HCT116 (cell line): ENCODE results near the gene SPARC. TPM values are rescaled to one million over a fixed set of nuclear protein-coding genes. Genes with fewer than 3 reads are reported as not detected.

Experiments
- ATAC-seq: fragments of 200-7000 bp; cut with Tn5 transposase; 2 replicates; pipeline ENCODE4 v1.9.1; 2020; ENCODE audit warnings: mild to moderate bottlenecking, moderate library complexity
- BruUV-seq: library from RNA; stranded (reverse); fragments of 400-500 nt; replicated peaks from 2 replicates; lab custom pipeline; 2021; lab: Mats Ljungman, UMichigan
- CTCF ChIA-PET: fragments of 300-600 bp; sonication (Branson Sonifier 250); formaldehyde crosslinking; loops from one replicate; lab custom pipeline; 2021; ENCODE audit warnings: antibody characterized with exemption; lab: Charles Lee
- POLR2A ChIA-PET: fragments of 300-600, 350-600 bp; sonication (Branson Sonifier 250); formaldehyde crosslinking; loops from one replicate; lab custom pipeline; 2021; ENCODE audit warnings: antibody characterized with exemption; lab: Charles Lee
- RAD21 ChIA-PET, 2 experiments: fragments of 300-600 bp; sonication (Branson Sonifier 250); formaldehyde crosslinking; loops; one replicate each; lab custom pipeline; 2023; ENCODE audit warnings: low total read pairs in 2 of 2; ENCODE audit not compliant: uncharacterized antibody in 2 of 2, unreplicated experiment in 2 of 2, low non-redundant PET in 1 of 2; lab: Charles Lee
- DNase-seq: peaks from one replicate; pipeline ENCODE4 v3.0.0-alpha.2; 2010; ENCODE audit warnings: low read depth, low spot score
- H2AFZ ChIP-seq: fragments of 200-600 bp; shearing (Covaris generic), sonication (generic); 2 replicates; pipeline ENCODE4 v1.6.1; 2017; ENCODE audit warnings: low read depth, mixed run types, mixed read lengths, antibody characterized with exemption, low read length; ENCODE audit not compliant: poor library complexity, severe bottlenecking
- H3K27ac ChIP-seq: 2 replicates; pipeline ENCODE4 v1.5.1; 2012; ENCODE audit warnings: low read depth, low read length
- H3K27me3 ChIP-seq: fragments of 200-600 bp; sonication (generic); 2 replicates; pipeline ENCODE4 v1.6.1; 2016; ENCODE audit warnings: mixed run types, low read length, mixed read lengths; ENCODE audit not compliant: insufficient read depth
- H3K36me3 ChIP-seq, 2 experiments: fragments of 200-500 bp in 1 of 2; fragments of 200-600 bp in 1 of 2; sonication (Bioruptor generic) in 1 of 2; sonication (generic) in 1 of 2; 2 replicates each; pipeline versions ENCODE4 v1.5.1 to v1.6.1; 2014 to 2016; ENCODE audit warnings: low read length in 2 of 2, inconsistent platforms in 1 of 2, mixed read lengths in 1 of 2, mixed run types in 1 of 2; ENCODE audit not compliant: insufficient read depth in 2 of 2, control insufficient read depth in 1 of 2
- H3K4me1 ChIP-seq, 2 experiments: fragments of 200-600 bp in 1 of 2; sonication (generic) in 1 of 2; 2 replicates each; pipeline versions ENCODE4 v1.5.1 to v1.6.1; 2012 to 2017; ENCODE audit warnings: low read length in 2 of 2, inconsistent platforms in 1 of 2, mild to moderate bottlenecking in 1 of 2, mixed read lengths in 1 of 2, mixed run types in 1 of 2, moderate library complexity in 1 of 2; ENCODE audit not compliant: insufficient read depth in 2 of 2, control insufficient read depth in 1 of 2
- H3K4me2 ChIP-seq: fragments of 200-600 bp; sonication (generic); 2 replicates; pipeline ENCODE4 v1.6.1; 2017; ENCODE audit warnings: mixed run types, low read length, mixed read lengths
- H3K4me3 ChIP-seq, 2 experiments: fragments of 200-600 bp in 1 of 2; sonication (generic) in 1 of 2; replicated peaks in 1 of 2; 2 replicates each; pipeline ENCODE4 v1.5.1; 2011 to 2016; ENCODE audit warnings: low read length in 2 of 2, control low read depth in 1 of 2, low read depth in 1 of 2, mild to moderate bottlenecking in 1 of 2, mixed read lengths in 1 of 2, mixed run types in 1 of 2
- H3K79me2 ChIP-seq: fragments of 200-600 bp; sonication (generic); 2 replicates; pipeline ENCODE4 v1.6.1; 2017; ENCODE audit warnings: mild to moderate bottlenecking, mixed run types, low read length, moderate library complexity, mixed read lengths; ENCODE audit not compliant: insufficient read depth
- H3K9ac ChIP-seq: fragments of 200-600 bp; sonication (generic); 2 replicates; pipeline ENCODE4 v1.6.1; 2016; ENCODE audit warnings: low read length, mixed read lengths
- H3K9me2 ChIP-seq: fragments of 200-600 bp; sonication (generic), shearing (Covaris generic); 2 replicates; pipeline ENCODE4 v1.6.1; 2017; ENCODE audit warnings: mixed run types, mild to moderate bottlenecking, moderate library complexity; ENCODE audit not compliant: insufficient read depth
- H3K9me3 ChIP-seq, 2 experiments: fragments of 200-500 bp in 1 of 2; fragments of 200-600 bp in 1 of 2; sonication (Bioruptor generic) in 1 of 2; sonication (generic) in 1 of 2; 2 replicates each; pipeline ENCODE4 v1.6.1; 2014 to 2017; ENCODE audit warnings: low read length in 2 of 2, mixed read lengths in 2 of 2, inconsistent platforms in 1 of 2, low read depth in 1 of 2, mild to moderate bottlenecking in 1 of 2, mixed run types in 1 of 2, moderate library complexity in 1 of 2; ENCODE audit not compliant: control insufficient read depth in 1 of 2, insufficient read depth in 1 of 2
- H4K20me1 ChIP-seq: fragments of 200-600 bp; sonication (generic), shearing (Covaris generic); 2 replicates; pipeline ENCODE4 v1.6.1; 2017; ENCODE audit warnings: mixed run types, mild to moderate bottlenecking, moderate library complexity; ENCODE audit not compliant: insufficient read depth
- CBX3 ChIP-seq: IDR thresholded peaks from 2 replicates; pipeline ENCODE4 v1.6.1; 2012; ENCODE audit warnings: low read depth
- CEBPB ChIP-seq: IDR thresholded peaks from 2 replicates; pipeline ENCODE4 v1.6.1; 2012; ENCODE audit warnings: low read depth
- CTCF ChIP-seq, 3 experiments: fragments of 200-600 bp in 1 of 3; sonication (generic) in 1 of 3; IDR thresholded peaks in 2 of 3; conservative IDR thresholded peaks in 1 of 3; 2 replicates each; pipeline ENCODE4 v1.5.1; 2012 to 2017; ENCODE audit warnings: low read depth in 2 of 3, low read length in 2 of 3, antibody characterized with exemption in 1 of 3, borderline replicate concordance in 1 of 3, control low read depth in 1 of 3, mild to moderate bottlenecking in 1 of 3, mixed read lengths in 1 of 3, mixed run types in 1 of 3, moderate library complexity in 1 of 3; ENCODE audit not compliant: insufficient read depth in 1 of 3
- EGR1 ChIP-seq: IDR thresholded peaks from 2 replicates; pipeline ENCODE4 v1.6.1; 2012; ENCODE audit warnings: low read depth
- ELF1 ChIP-seq: IDR thresholded peaks from 2 replicates; pipeline ENCODE4 v1.6.1; 2012; ENCODE audit warnings: low read depth, borderline replicate concordance
- EZH2 ChIP-seq: fragments of 200-600 bp; sonication (generic); IDR thresholded peaks from 2 replicates; pipeline ENCODE4 v1.6.1; 2017; ENCODE audit warnings: antibody characterized with exemption, mixed run types
- EZH2phosphoT487 ChIP-seq: fragments of 200-600 bp; IDR thresholded peaks from 2 replicates; pipeline ENCODE4 v1.6.1; 2018; ENCODE audit warnings: antibody characterized with exemption, borderline replicate concordance
- FOSL1 ChIP-seq: IDR thresholded peaks from 2 replicates; pipeline ENCODE4 v1.6.1; 2012; ENCODE audit warnings: low read depth
- POLR2AphosphoS5 ChIP-seq: IDR thresholded peaks from 2 replicates; pipeline ENCODE4 v1.6.1; 2011; ENCODE audit warnings: mild to moderate bottlenecking, low read depth, low read length, moderate library complexity
- SP1 ChIP-seq: IDR thresholded peaks from 2 replicates; pipeline ENCODE4 v1.6.1; 2012; ENCODE audit warnings: low read depth
- SRF ChIP-seq: IDR thresholded peaks from 2 replicates; pipeline ENCODE4 v1.6.1; 2012; ENCODE audit warnings: low read depth
- ZBTB33 ChIP-seq: IDR thresholded peaks from 2 replicates; pipeline ENCODE4 v1.6.1; 2011; ENCODE audit warnings: mild to moderate bottlenecking, low read length, moderate library complexity; ENCODE audit not compliant: insufficient replicate concordance; ENCODE audit errors: extremely low read depth
- intact Hi-C: fragments of 100-400 bp; cut with micrococcal nuclease; formaldehyde crosslinking; loops from 2 replicates; pipeline ENCODE4 v1.10.0; 2022
- total RNA-seq: library from RNA; stranded (reverse); gene quantifications from one replicate; pipeline ENCODE4 v1.2.1, GENCODE V29; 2021; ENCODE audit not compliant: unreplicated experiment
- TF ChIP-seq, protein P1 (sequence below): IDR thresholded peaks from 2 replicates; pipeline ENCODE4 v1.6.1; 2012; ENCODE audit warnings: low read depth

Gene SPARC
- total RNA-seq, 1 experiment from 2014 or later: 3.0 TPM

DNA sequence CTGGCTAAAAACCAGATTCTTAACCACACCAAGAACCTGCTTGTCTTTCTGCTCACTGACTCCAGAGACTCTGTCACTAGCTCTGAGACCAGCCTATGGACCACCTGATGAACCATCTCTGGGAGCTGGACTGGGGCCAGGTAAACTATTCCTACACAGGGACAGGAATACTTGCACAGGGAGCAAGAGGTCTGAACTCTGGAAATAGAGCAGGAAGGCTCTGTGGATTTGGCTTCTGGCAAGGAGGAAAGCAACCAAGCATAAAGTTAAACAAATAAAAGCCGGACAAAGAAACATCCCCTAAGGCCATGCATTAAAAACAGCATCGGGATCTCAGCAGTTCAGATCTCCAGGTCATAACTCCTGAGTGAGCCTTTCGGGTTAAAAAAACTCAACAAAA is 5.6 kb upstream of the SPARC start (continued):
- TF ChIP-seq, protein P1, sequence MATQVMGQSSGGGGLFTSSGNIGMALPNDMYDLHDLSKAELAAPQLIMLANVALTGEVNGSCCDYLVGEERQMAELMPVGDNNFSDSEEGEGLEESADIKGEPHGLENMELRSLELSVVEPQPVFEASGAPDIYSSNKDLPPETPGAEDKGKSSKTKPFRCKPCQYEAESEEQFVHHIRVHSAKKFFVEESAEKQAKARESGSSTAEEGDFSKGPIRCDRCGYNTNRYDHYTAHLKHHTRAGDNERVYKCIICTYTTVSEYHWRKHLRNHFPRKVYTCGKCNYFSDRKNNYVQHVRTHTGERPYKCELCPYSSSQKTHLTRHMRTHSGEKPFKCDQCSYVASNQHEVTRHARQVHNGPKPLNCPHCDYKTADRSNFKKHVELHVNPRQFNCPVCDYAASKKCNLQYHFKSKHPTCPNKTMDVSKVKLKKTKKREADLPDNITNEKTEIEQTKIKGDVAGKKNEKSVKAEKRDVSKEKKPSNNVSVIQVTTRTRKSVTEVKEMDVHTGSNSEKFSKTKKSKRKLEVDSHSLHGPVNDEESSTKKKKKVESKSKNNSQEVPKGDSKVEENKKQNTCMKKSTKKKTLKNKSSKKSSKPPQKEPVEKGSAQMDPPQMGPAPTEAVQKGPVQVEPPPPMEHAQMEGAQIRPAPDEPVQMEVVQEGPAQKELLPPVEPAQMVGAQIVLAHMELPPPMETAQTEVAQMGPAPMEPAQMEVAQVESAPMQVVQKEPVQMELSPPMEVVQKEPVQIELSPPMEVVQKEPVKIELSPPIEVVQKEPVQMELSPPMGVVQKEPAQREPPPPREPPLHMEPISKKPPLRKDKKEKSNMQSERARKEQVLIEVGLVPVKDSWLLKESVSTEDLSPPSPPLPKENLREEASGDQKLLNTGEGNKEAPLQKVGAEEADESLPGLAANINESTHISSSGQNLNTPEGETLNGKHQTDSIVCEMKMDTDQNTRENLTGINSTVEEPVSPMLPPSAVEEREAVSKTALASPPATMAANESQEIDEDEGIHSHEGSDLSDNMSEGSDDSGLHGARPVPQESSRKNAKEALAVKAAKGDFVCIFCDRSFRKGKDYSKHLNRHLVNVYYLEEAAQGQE: no peak
- TF ChIP-seq POLR2AphosphoS5 (no peak), CEBPB (no peak), CBX3 (no peak), SP1 (no peak), EZH2 (no peak), ELF1 (no peak), FOSL1 (no peak), SRF (no peak), EGR1 (no peak)
- TF ChIP-seq, all 23 proteins: peak for 0

- H3K9me2 ChIP-seq: no peaks in the 10 kb centered on the region
- H3K27ac ChIP-seq: no peak overlapping the region
- no peak overlapping the region for H3K4me2 ChIP-seq
- no peaks in the 10 kb centered on the region for H3K36me3 ChIP-seq
- BruUV-seq: no TSS peak
- ChIA-PET RAD21 (no interaction called here), CTCF (no interaction called here), POLR2A (interaction anchor here (1.1 kb wide), 1 partner anchor 10 kb away, joined by 3 read pairs; no protein-coding TSS in a partner anchor)
- H3K79me2 ChIP-seq: no peaks in the 10 kb centered on the region
- no peaks in the 10 kb centered on the region for H4K20me1 ChIP-seq
- H3K4me3 ChIP-seq: no peak overlapping the region
- no peak overlapping the region for H3K9ac ChIP-seq
- peaks cover 2 to 6% of the 10 kb centered on the region in 2 experiments; a peak in 2 of 4 replicates for H3K4me1 ChIP-seq
- intact Hi-C loops: no loop called here
- DNase-seq (no peak), ATAC-seq (no peak)
- no peak overlapping the region for H2AFZ ChIP-seq
- H3K9me3 ChIP-seq: no peaks in the 10 kb centered on the region
- H3K27me3 ChIP-seq: no peaks in the 10 kb centered on the region
- TF ChIP-seq CEBPB: no peak
- no peak for TF ChIP-seq EZH2phosphoT487
- TF ChIP-seq SP1: no peak
- no peak for TF ChIP-seq CTCF (IDR thresholded peaks at IDR 0.05 in 2 of 3, conservative IDR thresholded peaks at IDR 0.05 in 1 of 3; ENCODE audit: borderline replicate concordance in 1 of 3, insufficient read depth in 1 of 3, low read depth in 2 of 3, low read length in 2 of 3)
- TF ChIP-seq, protein P1: no peak
- TF ChIP-seq EZH2: no peak
- TF ChIP-seq POLR2AphosphoS5: no peak
- TF ChIP-seq ZBTB33: no peak
Measured at GRCh38 chr5:151691706-151692105, 5.0 kb upstream of the SPARC start.
